D721Med (cell line): Measurements from ENCODE around the gene MTUS2.

Experiments
- DNase-seq: peaks from one replicate; pipeline ENCODE4 v3.0.0; 2011; ENCODE audit warnings: low spot score; ENCODE audit not compliant: insufficient read length
- FAIRE-seq: peaks from 2 replicates; lab custom pipeline; 2011; peaks lifted over from hg19 to GRCh38; lab: Jason Lieb, UNC
- TF ChIP-seq, protein P1 (sequence below): IDR thresholded peaks from 2 replicates; pipeline ENCODE4 v1.5.1; 2012; ENCODE audit warnings: mild to moderate bottlenecking, control low read depth; ENCODE audit not compliant: insufficient read depth; ENCODE audit errors: missing control alignments

The MTUS2 gene

GRCh38 chr13:28854657-28855056 lies 34.5 kb downstream of the MTUS2 start:
- DNase-seq, result no peak
- FAIRE-seq, result no peak
- TF ChIP-seq, protein P1, sequence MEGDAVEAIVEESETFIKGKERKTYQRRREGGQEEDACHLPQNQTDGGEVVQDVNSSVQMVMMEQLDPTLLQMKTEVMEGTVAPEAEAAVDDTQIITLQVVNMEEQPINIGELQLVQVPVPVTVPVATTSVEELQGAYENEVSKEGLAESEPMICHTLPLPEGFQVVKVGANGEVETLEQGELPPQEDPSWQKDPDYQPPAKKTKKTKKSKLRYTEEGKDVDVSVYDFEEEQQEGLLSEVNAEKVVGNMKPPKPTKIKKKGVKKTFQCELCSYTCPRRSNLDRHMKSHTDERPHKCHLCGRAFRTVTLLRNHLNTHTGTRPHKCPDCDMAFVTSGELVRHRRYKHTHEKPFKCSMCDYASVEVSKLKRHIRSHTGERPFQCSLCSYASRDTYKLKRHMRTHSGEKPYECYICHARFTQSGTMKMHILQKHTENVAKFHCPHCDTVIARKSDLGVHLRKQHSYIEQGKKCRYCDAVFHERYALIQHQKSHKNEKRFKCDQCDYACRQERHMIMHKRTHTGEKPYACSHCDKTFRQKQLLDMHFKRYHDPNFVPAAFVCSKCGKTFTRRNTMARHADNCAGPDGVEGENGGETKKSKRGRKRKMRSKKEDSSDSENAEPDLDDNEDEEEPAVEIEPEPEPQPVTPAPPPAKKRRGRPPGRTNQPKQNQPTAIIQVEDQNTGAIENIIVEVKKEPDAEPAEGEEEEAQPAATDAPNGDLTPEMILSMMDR, result no peak

- no peak for FAIRE-seq
- no peak for DNase-seq
- TF ChIP-seq, protein P1, result no peak
Observed at GRCh38 chr13:28856287-28856686, 36.1 kb downstream of the MTUS2 start.

GRCh38 chr13:28859069-28859468 lies 38.9 kb downstream of the MTUS2 start:
- DNase-seq (no peak), FAIRE-seq (no peak)
- TF ChIP-seq, protein P1, result no peak

DNA sequence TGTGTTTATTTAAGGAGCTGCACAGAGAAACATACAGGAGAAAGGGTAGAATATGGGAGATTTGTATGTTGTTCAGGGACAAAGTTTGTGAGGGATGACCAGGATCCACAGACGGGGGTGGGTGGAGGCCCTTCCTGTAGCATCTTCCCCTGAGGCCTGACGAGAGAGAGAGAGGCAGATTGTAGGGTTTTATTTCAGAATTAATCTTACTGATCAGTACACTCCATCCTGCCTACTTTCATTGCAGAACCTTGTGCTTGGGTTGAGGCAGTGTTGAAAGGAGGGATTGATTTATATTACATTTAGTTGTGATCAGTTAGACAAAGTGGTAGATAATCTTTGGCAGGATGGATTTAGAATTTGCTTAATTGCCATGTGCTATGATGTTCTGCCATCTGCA lies 39.6 kb downstream of the MTUS2 start:
- TF ChIP-seq, protein P1, result no peak
- DNase-seq (no peak), FAIRE-seq (no peak)

- DNase-seq, result no peak
- TF ChIP-seq, protein P1, result no peak
- FAIRE-seq, result no peak
Observed at GRCh38 chr13:28864544-28864943, 44.4 kb downstream of the MTUS2 start.

- DNase-seq (no peak), FAIRE-seq (no peak)
- TF ChIP-seq, protein P1, result no peak
Observed at GRCh38 chr13:28865149-28865744, 45.1 kb downstream of the MTUS2 start.

DNA sequence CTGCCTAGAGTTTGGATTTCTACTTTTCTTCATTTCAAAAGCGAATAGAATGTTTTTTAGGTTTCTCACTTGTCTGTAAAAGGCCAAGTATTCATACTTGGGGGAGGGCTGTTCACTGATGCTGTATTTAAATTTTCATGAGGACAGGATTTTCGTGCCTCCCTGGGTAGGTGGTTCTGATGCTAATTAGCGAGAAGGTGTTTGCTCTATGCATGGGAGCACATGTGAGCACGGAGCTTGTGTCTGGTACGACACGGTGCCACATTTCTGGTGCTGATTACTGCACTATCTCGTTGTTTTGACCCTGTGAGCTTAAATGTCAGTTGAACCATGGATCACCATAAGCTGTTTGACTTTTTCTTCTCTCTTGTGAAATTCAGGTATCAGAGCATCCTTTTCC lies 45.8 kb downstream of the MTUS2 start:
- TF ChIP-seq, protein P1, result no peak
- DNase-seq, result no peak
- no peak for FAIRE-seq
